NT2/D1 (cell line): ENCODE data around the gene TMEM14B.

ENCODE experiments used
- DNase-seq: peaks from one replicate; pipeline ENCODE4 v3.0.0-alpha.2; 2011; ENCODE audit warnings: low read depth, low spot score
- H3K27me3 ChIP-seq: 2 replicates; pipeline ENCODE4 v1.6.0; 2011; ENCODE audit warnings: mild to moderate bottlenecking; ENCODE audit not compliant: insufficient read length, insufficient read depth
- H3K36me3 ChIP-seq: 2 replicates; pipeline ENCODE4 v1.6.1; 2011; ENCODE audit warnings: mild to moderate bottlenecking, low read length, mixed read lengths; ENCODE audit not compliant: insufficient read depth, insufficient read length
- H3K4me1 ChIP-seq: 2 replicates; pipeline ENCODE4 v1.5.1; 2011; ENCODE audit not compliant: insufficient read depth, insufficient read length
- H3K4me3 ChIP-seq: 2 replicates; pipeline ENCODE4 v1.5.1; 2011; ENCODE audit warnings: low read depth; ENCODE audit not compliant: insufficient read length
- H3K9ac ChIP-seq: 2 replicates; pipeline ENCODE4 v1.6.0; 2011; ENCODE audit warnings: low read depth; ENCODE audit not compliant: insufficient read length
- H3K9me3 ChIP-seq: 2 replicates; pipeline ENCODE4 v1.5.1; 2011; ENCODE audit warnings: mild to moderate bottlenecking, low read length; ENCODE audit not compliant: insufficient read depth
- SUZ12 ChIP-seq: IDR thresholded peaks from 2 replicates; pipeline ENCODE4 v1.6.1; 2011; ENCODE audit not compliant: insufficient read length, insufficient read depth; ENCODE audit errors: extremely low read depth
- YY1 ChIP-seq: IDR thresholded peaks from 2 replicates; pipeline ENCODE4 v1.6.1; 2011; ENCODE audit not compliant: insufficient read length, insufficient read depth
- ZNF274 ChIP-seq: IDR thresholded peaks from 2 replicates; pipeline ENCODE4 v1.6.1; 2011; ENCODE audit warnings: mild to moderate bottlenecking, low read depth, low read length

Gene TMEM14B

GRCh38 chr6:10794239-10794638 lies 46.6 kb downstream of the TMEM14B start:
- DNase-seq: no peak
- no peak overlapping the region for H3K4me3 ChIP-seq
- TF ChIP-seq SUZ12: no peak
- TF ChIP-seq YY1: no peak
- no peak for TF ChIP-seq ZNF274
- no peaks in the 10 kb centered on the region for H3K9me3 ChIP-seq
- no peaks in the 10 kb centered on the region for H3K27me3 ChIP-seq
- no peaks in the 10 kb centered on the region for H3K4me1 ChIP-seq
- H3K36me3 ChIP-seq: peaks cover 8% of the 10 kb centered on the region
- H3K9ac ChIP-seq: no peak overlapping the region

DNA sequence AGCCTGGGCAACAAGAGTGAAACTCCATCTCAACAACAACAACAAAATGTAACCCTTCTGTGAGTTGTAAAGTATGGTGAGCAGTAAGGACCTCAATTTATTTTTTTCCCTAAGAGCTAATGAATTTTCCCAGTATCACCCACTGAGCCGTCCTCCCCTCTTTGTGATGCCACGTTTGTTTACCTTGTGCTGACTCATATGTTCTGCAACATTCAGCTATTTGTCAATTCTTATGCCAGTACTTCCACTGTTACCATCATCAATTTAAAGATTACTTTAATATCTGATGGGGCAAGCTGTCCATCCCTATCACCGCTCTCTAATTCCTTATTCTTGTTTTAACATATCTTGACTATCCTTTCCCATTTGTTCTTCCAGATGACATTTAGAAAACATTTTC lies 53.2 kb downstream of the TMEM14B start:
- Histone ChIP-seq H3K27me3 (no peaks in the 10 kb centered on the region), H3K36me3 (no peaks in the 10 kb centered on the region), H3K4me1 (no peaks in the 10 kb centered on the region), H3K4me3 (no peak overlapping the region), H3K9ac (no peak overlapping the region), H3K9me3 (no peaks in the 10 kb centered on the region)
- DNase-seq: no peak
- TF ChIP-seq ZNF274: no peak
- TF ChIP-seq YY1: no peak
- TF ChIP-seq SUZ12: no peak

- Histone ChIP-seq H3K4me3 (no peak overlapping the region), H3K27me3 (no peaks in the 10 kb centered on the region), H3K9me3 (no peaks in the 10 kb centered on the region), H3K36me3 (no peaks in the 10 kb centered on the region), H3K4me1 (no peaks in the 10 kb centered on the region), H3K9ac (no peak overlapping the region)
- peak; percentile 27 for DNase-seq
- no peak for TF ChIP-seq ZNF274
- no peak for TF ChIP-seq SUZ12
- TF ChIP-seq YY1: no peak
These were observed 53.7 kb downstream of the TMEM14B start for GRCh38 chr6:10801224-10801848.
